22Rv1 (cell line): Measurements from ENCODE around the gene NMU.
A peak's percentile ranks its signal among the peaks of the same experiment; 100 is the strongest.
"Not testable (repeated sequence)": the region's sequence is repeated elsewhere in the genome, so short reads cannot be mapped to it uniquely, and the experiment has no call there.

Source experiments
- H3K27ac ChIP-seq: fragments of 450-650 bp; 2 replicates; pipeline ENCODE4 v1.5.1; 2017
- CTCF ChIP-seq: fragments of 450-650 bp; IDR thresholded peaks from 2 replicates; pipeline ENCODE4 v1.5.1; 2017; ENCODE audit warnings: mild to moderate bottlenecking
- ZFX ChIP-seq: fragments of 450-650 bp; IDR thresholded peaks from 2 replicates; pipeline ENCODE4 v1.6.1; 2017; ENCODE audit warnings: antibody characterized with exemption, borderline replicate concordance

Gene NMU

GRCh38 chr4:55635741-55636655 is at the start of gene NMU:
TSS of gene NMU (minus strand) at chr4:55636298. CDS start at chr4:55636192, 106 bp downstream.
- TF ChIP-seq ZFX (no peak), CTCF (peak; percentile 50)
- peak within 1 kb of the TSS; percentile 26 for H3K27ac ChIP-seq

- TF ChIP-seq CTCF (no peak), ZFX (no peak)
- no peak overlapping the region for H3K27ac ChIP-seq
Measured at GRCh38 chr4:55684276-55684675, 48.2 kb upstream of the NMU start.

GRCh38 chr4:55682797-55683196 is 46.7 kb upstream of the NMU start:
- H3K27ac ChIP-seq = not testable (repeated sequence)

GRCh38 chr4:55682295-55682694 is 46.2 kb upstream of the NMU start:
- no peak overlapping the region for H3K27ac ChIP-seq
- TF ChIP-seq CTCF = no peak
- TF ChIP-seq ZFX = no peak

- no peak overlapping the region for H3K27ac ChIP-seq
- TF ChIP-seq CTCF (no peak), ZFX (no peak)
Measured at GRCh38 chr4:55681430-55681829, 45.3 kb upstream of the NMU start.

- H3K27ac ChIP-seq = no peak overlapping the region
- TF ChIP-seq ZFX = no peak
Measured at GRCh38 chr4:55675196-55675793, 39.2 kb upstream of the NMU start.

- no peak overlapping the region for H3K27ac ChIP-seq
- no peak for TF ChIP-seq CTCF
- TF ChIP-seq ZFX = no peak
Measured at GRCh38 chr4:55673424-55673823, 37.3 kb upstream of the NMU start.

GRCh38 chr4:55671667-55672066 is 35.6 kb upstream of the NMU start:
- no peak for TF ChIP-seq CTCF
- no peak for TF ChIP-seq ZFX
- H3K27ac ChIP-seq = no peak overlapping the region
